Loucy (cell line): ENCODE results near the gene SLC43A3.

Experiments
- H2AFZ ChIP-seq: fragments of 200-600 bp; sonication (generic); 2 replicates; pipeline ENCODE4 v1.6.0; 2016; ENCODE audit warnings: antibody characterized with exemption, mild to moderate bottlenecking, low read length, moderate library complexity
- H3F3A ChIP-seq: fragments of 200-600 bp; 2 replicates; pipeline ENCODE4 v1.6.0; 2016; ENCODE audit warnings: antibody characterized with exemption, low read depth, mild to moderate bottlenecking
- H3K27me3 ChIP-seq: fragments of 200-600 bp; sonication (generic); 2 replicates; pipeline ENCODE4 v1.6.1; 2014; ENCODE audit warnings: low read length, mild to moderate bottlenecking; ENCODE audit not compliant: insufficient read depth, poor library complexity, severe bottlenecking
- H3K36me3 ChIP-seq: fragments of 200-600 bp; sonication (generic); 2 replicates; pipeline ENCODE4 v1.6.1; 2016; ENCODE audit warnings: low read length; ENCODE audit not compliant: insufficient read depth
- H3K4me1 ChIP-seq: fragments of 200-600 bp; sonication (generic); 2 replicates; pipeline ENCODE4 v1.5.1; 2014; ENCODE audit warnings: low read length, mild to moderate bottlenecking; ENCODE audit not compliant: insufficient read depth, poor library complexity, severe bottlenecking
- H3K4me2 ChIP-seq: fragments of 200-600 bp; sonication (generic); 2 replicates; pipeline ENCODE4 v1.6.0; 2014; ENCODE audit warnings: antibody characterized with exemption, low read length, low read depth, mild to moderate bottlenecking; ENCODE audit not compliant: poor library complexity, severe bottlenecking
- H3K4me3 ChIP-seq: fragments of 200-600 bp; sonication (generic); 2 replicates; pipeline ENCODE4 v1.5.1; 2014; ENCODE audit warnings: low read length, mild to moderate bottlenecking, mixed read lengths; ENCODE audit not compliant: poor library complexity, severe bottlenecking
- H3K79me2 ChIP-seq: fragments of 200-600 bp; sonication (generic); 2 replicates; pipeline ENCODE4 v1.6.1; 2014; ENCODE audit warnings: low read length; ENCODE audit not compliant: insufficient read depth
- H3K9ac ChIP-seq: fragments of 200-600 bp; sonication (generic); 2 replicates; pipeline ENCODE4 v1.6.0; 2014; ENCODE audit warnings: mild to moderate bottlenecking, low read depth, low read length, moderate library complexity; ENCODE audit not compliant: poor library complexity, severe bottlenecking
- H3K9me2 ChIP-seq: fragments of 200-600 bp; sonication (generic); replicated peaks from 2 replicates; pipeline ENCODE4 v1.6.1; 2016; ENCODE audit warnings: low read depth, low read length, mixed read lengths
- H3K9me3 ChIP-seq: fragments of 200-600 bp; sonication (generic); 2 replicates; pipeline ENCODE4 v1.6.1; 2014; ENCODE audit warnings: mild to moderate bottlenecking, antibody characterized with exemption, low read length, low read depth; ENCODE audit not compliant: insufficient read depth
- H4K20me1 ChIP-seq: fragments of 200-600 bp; sonication (generic); 2 replicates; pipeline ENCODE4 v1.6.0; 2014; ENCODE audit warnings: antibody characterized with exemption, low read length, mild to moderate bottlenecking; ENCODE audit not compliant: insufficient read depth, poor library complexity, severe bottlenecking
- EZH2phosphoT487 ChIP-seq: fragments of 200-600 bp; IDR thresholded peaks from 2 replicates; pipeline ENCODE4 v1.6.1; 2018; ENCODE audit warnings: antibody characterized with exemption, mild to moderate bottlenecking, moderate library complexity, borderline replicate concordance
- TF ChIP-seq, protein P1 (sequence below): fragments of 200-600 bp; sonication (generic); conservative IDR thresholded peaks from 2 replicates; pipeline ENCODE4 v1.5.1; 2014; ENCODE audit warnings: mild to moderate bottlenecking, antibody characterized with exemption, low read length

Gene SLC43A3

DNA sequence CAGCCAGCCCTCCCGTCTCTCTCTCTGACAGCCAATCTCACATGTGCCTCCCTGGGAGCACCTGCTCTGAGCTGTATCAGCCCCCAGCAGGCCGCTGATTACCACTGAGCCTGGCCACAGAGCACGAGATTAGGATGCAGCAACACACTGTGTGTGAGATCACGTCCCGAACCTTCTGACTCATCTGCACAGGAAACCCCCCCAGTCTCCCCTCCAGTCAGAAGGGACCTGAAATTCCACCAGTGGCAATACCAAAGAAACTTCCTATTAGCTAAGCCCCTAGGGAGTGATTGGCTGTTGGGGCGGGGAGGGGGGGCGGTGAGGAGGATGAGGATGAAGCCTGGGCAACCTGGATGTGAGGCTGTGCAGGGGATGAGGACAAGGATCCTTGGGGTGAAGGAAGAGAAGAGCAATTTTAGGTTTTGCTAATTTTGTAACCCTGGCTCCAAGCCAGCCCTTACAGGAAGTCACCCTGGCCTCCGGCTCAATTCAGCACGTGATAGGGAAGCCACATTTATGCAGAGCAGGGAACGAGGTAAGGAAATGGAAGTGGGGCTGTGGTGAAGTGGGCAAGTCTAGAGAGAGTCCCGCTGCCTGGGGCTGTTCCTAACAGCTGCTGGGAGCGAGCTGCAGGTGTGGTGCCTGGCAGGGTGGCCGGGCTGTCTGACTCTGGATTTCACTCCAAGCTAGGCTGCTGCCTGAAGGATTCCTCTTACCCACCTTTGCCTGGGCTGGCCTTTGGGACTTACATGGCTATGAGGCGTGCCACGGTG, 1.9 kb downstream of the SLC43A3 start:
- Histone ChIP-seq H2AFZ (no peak overlapping the region), H4K20me1 (peaks cover 47% of the 10 kb centered on the region), H3K4me3 (peak overlapping the region; percentile 83), H3K79me2 (peaks cover 62% of the 10 kb centered on the region), H3K4me1 (peaks cover 52% of the 10 kb centered on the region), H3F3A (peaks cover 10% of the 10 kb centered on the region), H3K9ac (peak overlapping the region; percentile 98), H3K27me3 (no peaks in the 10 kb centered on the region), H3K36me3 (peaks cover 45% of the 10 kb centered on the region; the same call in 1 of the 2 replicates), H3K4me2 (peak overlapping the region; percentile 96), H3K9me2 (no peaks in the 10 kb centered on the region), H3K9me3 (no peaks in the 10 kb centered on the region)
- TF ChIP-seq, protein P1, sequence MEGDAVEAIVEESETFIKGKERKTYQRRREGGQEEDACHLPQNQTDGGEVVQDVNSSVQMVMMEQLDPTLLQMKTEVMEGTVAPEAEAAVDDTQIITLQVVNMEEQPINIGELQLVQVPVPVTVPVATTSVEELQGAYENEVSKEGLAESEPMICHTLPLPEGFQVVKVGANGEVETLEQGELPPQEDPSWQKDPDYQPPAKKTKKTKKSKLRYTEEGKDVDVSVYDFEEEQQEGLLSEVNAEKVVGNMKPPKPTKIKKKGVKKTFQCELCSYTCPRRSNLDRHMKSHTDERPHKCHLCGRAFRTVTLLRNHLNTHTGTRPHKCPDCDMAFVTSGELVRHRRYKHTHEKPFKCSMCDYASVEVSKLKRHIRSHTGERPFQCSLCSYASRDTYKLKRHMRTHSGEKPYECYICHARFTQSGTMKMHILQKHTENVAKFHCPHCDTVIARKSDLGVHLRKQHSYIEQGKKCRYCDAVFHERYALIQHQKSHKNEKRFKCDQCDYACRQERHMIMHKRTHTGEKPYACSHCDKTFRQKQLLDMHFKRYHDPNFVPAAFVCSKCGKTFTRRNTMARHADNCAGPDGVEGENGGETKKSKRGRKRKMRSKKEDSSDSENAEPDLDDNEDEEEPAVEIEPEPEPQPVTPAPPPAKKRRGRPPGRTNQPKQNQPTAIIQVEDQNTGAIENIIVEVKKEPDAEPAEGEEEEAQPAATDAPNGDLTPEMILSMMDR: no peak

- H3K9me3 ChIP-seq: no peaks in the 10 kb centered on the region
- TF ChIP-seq EZH2phosphoT487: no peak
- TF ChIP-seq, protein P1: no peak
- peak overlapping the region; percentile 96 for H3K4me2 ChIP-seq
- H3K79me2 ChIP-seq: peaks cover 70% of the 10 kb centered on the region
- H4K20me1 ChIP-seq: peaks cover 51% of the 10 kb centered on the region
- H2AFZ ChIP-seq: no peak overlapping the region
- H3K9ac ChIP-seq: peak overlapping the region; percentile 98
- H3F3A ChIP-seq: peaks cover 10% of the 10 kb centered on the region
- no peaks in the 10 kb centered on the region for H3K9me2 ChIP-seq
- peaks cover 48% of the 10 kb centered on the region; the same call in 1 of the 2 replicates for H3K36me3 ChIP-seq
- H3K4me3 ChIP-seq: peak overlapping the region; percentile 83
- H3K27me3 ChIP-seq: no peaks in the 10 kb centered on the region
- peaks cover 52% of the 10 kb centered on the region for H3K4me1 ChIP-seq
Measured at GRCh38 chr11:57424137-57424791, 2.7 kb downstream of the SLC43A3 start.

GRCh38 chr11:57422669-57423068, 4.3 kb downstream of the SLC43A3 start:
- Histone ChIP-seq H3K9me3 (no peaks in the 10 kb centered on the region), H3F3A (peaks cover 10% of the 10 kb centered on the region), H4K20me1 (peaks cover 65% of the 10 kb centered on the region), H3K4me3 (peak overlapping the region; percentile 58), H3K79me2 (peaks cover 83% of the 10 kb centered on the region), H3K27me3 (no peaks in the 10 kb centered on the region), H3K36me3 (peaks cover 59% of the 10 kb centered on the region; the same call in 1 of the 2 replicates), H3K9ac (peak overlapping the region; percentile 98), H3K4me1 (peaks cover 48% of the 10 kb centered on the region), H2AFZ (no peak overlapping the region), H3K4me2 (peak overlapping the region; percentile 96), H3K9me2 (no peaks in the 10 kb centered on the region)
- no peak for TF ChIP-seq EZH2phosphoT487
